ENCODE data around the gene CPNE6. TPM values are rescaled to one million over a fixed set of nuclear protein-coding genes. Genes with fewer than 3 reads are reported as not detected.

CPNE6 gene
- polyA plus RNA-seq, 1 donor from 2014 or later: not detected

GRCh38 chr14:24070285-24071143 is 848 bp upstream of the CPNE6 start:
- no peaks in the 10 kb centered on the region for H3K27me3 Mint-ChIP-seq
- no peak overlapping the region for H3K4me3 Mint-ChIP-seq
- H3K9me3 Mint-ChIP-seq: no peaks in the 10 kb centered on the region
- H3K27ac Mint-ChIP-seq: no peak overlapping the region
- peaks cover 5 to 11% (median 5%) of the 10 kb centered on the region in 3 donors for H3K4me1 Mint-ChIP-seq
- no peaks in the 10 kb centered on the region for H3K36me3 Mint-ChIP-seq

DNA sequence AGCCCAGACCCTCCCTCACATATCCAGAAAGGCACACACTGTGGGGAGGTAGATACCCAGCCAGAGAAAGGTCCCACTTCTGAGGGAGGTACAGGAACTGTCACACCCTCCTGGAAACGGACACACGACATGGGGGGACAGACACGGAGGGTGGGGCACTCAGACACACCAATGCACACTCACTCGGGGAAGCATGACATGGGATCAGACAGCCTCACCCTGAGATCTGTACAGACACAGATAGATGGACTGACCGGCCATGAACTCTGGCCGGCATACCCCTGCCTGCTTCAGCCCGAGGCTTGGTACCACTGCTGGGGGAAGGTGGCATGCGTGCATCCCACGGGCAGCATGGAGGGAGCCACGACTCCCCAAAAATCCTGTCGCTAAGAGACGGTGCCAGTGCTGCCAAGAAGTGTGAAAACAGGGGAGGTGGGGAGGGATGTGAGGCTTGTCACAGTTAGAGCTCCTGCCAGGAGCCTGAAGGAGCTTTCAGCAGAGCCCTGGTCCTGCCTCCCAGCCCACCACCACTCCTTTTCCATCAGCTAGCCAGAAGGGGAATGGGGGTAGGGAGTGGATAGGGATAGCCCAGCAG is 571 bp downstream of the CPNE6 start:
- H3K4me1 Mint-ChIP-seq: peaks cover 5 to 19% (median 9%) of the 10 kb centered on the region in 3 donors
- no peaks in the 10 kb centered on the region for H3K36me3 Mint-ChIP-seq
- no peak overlapping the region for H3K4me3 Mint-ChIP-seq
- no peaks in the 10 kb centered on the region for H3K27me3 Mint-ChIP-seq
- H3K9me3 Mint-ChIP-seq: no peaks in the 10 kb centered on the region
- H3K27ac Mint-ChIP-seq: no peak overlapping the region

DNA sequence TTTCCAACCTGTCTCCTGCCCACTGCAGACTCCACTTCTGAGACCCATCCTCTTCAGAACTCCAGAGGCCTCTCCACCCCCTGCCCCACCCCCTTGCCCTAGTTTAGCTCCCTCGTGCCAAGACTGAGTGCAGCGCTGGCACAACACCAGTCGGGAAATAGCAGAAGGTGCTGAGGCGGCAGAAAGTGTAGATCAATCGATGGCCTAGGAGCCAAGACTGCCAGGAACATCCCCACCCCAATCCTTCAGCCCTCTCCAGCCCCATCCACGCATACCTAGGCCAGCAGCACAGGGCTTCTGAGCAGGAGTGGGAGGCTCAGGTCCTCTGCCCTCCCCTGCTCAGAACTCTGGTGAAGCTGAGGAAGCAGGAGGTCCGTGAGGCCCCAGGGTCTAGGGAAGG is 1.1 kb downstream of the CPNE6 start:
- Mint-ChIP-seq H3K4me3 (no peak overlapping the region), H3K4me1 (peaks cover 5 to 19% (median 9%) of the 10 kb centered on the region in 3 donors), H3K9me3 (no peaks in the 10 kb centered on the region), H3K36me3 (no peaks in the 10 kb centered on the region), H3K27ac (no peak overlapping the region), H3K27me3 (no peaks in the 10 kb centered on the region)

- H3K36me3 Mint-ChIP-seq: no peaks in the 10 kb centered on the region
- no peak overlapping the region for H3K4me3 Mint-ChIP-seq
- H3K9me3 Mint-ChIP-seq: no peaks in the 10 kb centered on the region
- H3K27ac Mint-ChIP-seq: no peak overlapping the region
- H3K27me3 Mint-ChIP-seq: no peaks in the 10 kb centered on the region
- H3K4me1 Mint-ChIP-seq: peaks cover 5 to 19% (median 9%) of the 10 kb centered on the region in 3 donors
These were observed 1.8 kb downstream of the CPNE6 start for GRCh38 chr14:24072881-24073877.

DNA sequence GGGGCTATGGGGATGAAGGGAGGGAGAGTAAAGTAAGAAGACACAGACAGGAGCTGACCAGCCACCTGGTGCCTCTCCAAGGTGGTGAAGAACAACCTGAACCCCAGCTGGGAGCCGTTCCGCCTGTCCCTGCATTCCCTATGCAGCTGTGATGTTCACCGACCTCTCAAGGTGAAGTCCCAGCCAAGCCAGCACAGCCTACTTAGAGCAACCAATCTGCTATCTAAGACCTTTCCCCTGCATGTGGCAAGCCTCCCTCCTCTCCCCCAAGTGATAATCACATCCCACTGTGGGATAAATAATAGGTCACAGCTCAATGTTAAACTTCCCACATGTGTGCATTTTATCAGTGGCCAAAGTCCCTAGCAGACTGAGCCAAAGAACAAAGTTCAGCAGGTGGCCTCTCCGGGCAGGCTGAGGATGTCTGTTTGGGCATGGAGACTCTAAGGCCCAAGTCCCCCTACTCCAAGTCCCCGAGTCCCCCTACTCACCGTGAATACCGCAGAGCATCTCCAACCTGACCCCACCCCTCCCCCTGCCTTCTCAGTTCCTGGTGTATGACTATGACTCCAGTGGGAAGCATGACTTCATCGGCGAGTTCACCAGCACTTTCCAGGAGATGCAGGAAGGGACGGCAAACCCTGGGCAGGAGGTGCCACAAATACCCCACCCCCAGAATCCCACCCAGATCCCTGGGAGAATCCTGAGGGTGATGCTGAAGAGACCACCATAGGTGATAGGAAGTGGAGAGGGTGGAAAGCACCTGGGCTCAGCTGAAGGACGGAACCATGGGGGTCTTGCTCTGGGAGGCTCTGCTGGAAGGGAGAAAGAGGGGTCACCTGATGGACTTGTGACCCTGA is 3.5 kb downstream of the CPNE6 start:
- peaks cover 6 to 22% (median 10%) of the 10 kb centered on the region in 3 donors for H3K4me1 Mint-ChIP-seq
- no peaks in the 10 kb centered on the region for H3K27me3 Mint-ChIP-seq
- H3K36me3 Mint-ChIP-seq: no peaks in the 10 kb centered on the region
- H3K27ac Mint-ChIP-seq: peak overlapping the region in 2 of 3 donors; percentile 1 to 34
- H3K9me3 Mint-ChIP-seq: no peaks in the 10 kb centered on the region
- peak overlapping the region in 2 of 4 donors; percentile 8 to 71 for H3K4me3 Mint-ChIP-seq

DNA sequence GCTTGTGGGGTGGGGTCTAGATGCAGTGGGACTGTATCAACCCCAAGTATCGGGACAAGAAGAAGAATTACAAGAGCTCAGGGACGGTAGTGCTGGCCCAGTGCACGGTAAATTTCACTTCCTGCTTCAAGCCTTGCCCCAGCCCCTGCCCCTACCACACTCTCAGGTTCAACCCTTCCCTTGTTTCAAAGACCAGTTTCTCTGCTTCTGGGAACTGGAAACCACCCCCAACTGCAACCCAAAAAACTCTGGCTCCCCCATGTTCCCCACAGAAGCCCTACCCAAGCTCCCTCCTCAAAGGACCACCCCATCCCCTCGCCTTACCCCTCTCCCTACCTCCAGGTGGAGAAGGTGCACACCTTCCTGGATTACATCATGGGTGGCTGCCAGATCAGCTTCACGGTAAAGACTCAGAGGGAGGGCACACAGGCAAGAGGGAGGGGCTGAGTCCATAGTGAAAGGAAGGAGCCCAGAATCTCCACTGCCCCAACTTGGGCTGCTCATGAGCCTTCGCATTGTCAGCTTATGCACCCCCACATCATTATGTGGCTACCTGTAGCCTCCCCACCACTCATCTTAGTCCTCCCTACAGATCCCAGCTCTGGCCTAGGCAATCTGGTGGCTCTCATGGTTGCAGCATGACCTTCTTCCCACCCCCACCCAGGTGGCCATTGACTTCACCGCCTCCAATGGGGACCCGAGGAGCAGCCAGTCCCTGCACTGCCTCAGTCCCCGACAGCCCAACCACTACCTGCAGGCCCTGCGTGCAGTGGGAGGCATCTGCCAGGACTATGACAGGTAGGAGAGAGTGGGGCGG is 4.3 kb downstream of the CPNE6 start:
- no peaks in the 10 kb centered on the region for H3K36me3 Mint-ChIP-seq
- H3K27me3 Mint-ChIP-seq: no peaks in the 10 kb centered on the region
- peak overlapping the region in 3 of 4 donors; percentile 8 to 71 (median 41) for H3K4me3 Mint-ChIP-seq
- peak overlapping the region; percentile 1 to 34 (median 32) for H3K27ac Mint-ChIP-seq
- no peaks in the 10 kb centered on the region for H3K9me3 Mint-ChIP-seq
- peaks cover 15 to 29% (median 16%) of the 10 kb centered on the region in 3 donors for H3K4me1 Mint-ChIP-seq

DNA sequence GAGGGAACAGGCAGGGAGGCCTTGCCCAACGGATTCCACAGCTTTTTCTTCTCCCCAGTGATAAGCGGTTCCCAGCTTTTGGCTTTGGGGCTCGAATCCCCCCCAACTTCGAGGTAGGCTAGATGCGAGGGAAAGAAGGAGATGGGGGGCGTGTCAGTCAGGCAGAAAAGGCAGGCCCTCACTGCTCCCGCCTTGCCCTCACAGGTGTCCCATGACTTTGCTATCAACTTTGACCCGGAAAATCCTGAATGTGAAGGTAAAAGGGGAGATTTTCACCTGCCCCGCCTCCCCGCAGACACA is 4.9 kb downstream of the CPNE6 start:
- Mint-ChIP-seq H3K27ac (no peak overlapping the region), H3K27me3 (no peaks in the 10 kb centered on the region), H3K4me1 (peaks cover 16 to 30% (median 19%) of the 10 kb centered on the region in 3 donors), H3K36me3 (no peaks in the 10 kb centered on the region), H3K9me3 (no peaks in the 10 kb centered on the region), H3K4me3 (no peak overlapping the region)

GRCh38 chr14:24077086-24077485 is 5.7 kb downstream of the CPNE6 start:
- Mint-ChIP-seq H3K36me3 (no peaks in the 10 kb centered on the region), H3K9me3 (no peaks in the 10 kb centered on the region), H3K4me1 (peaks cover 16 to 33% (median 23%) of the 10 kb centered on the region in 3 donors), H3K4me3 (peak overlapping the region in 1 of 4 donors; percentile 20), H3K27ac (peak overlapping the region in 1 of 3 donors; percentile 25), H3K27me3 (no peaks in the 10 kb centered on the region)

GRCh38 chr14:24078146-24078545 is 6.8 kb downstream of the CPNE6 start:
- Mint-ChIP-seq H3K27me3 (no peaks in the 10 kb centered on the region), H3K27ac (peak overlapping the region in 2 of 3 donors; percentile 22 to 62), H3K4me3 (peak overlapping the region in 2 of 4 donors; percentile 12 to 23), H3K36me3 (no peaks in the 10 kb centered on the region), H3K9me3 (no peaks in the 10 kb centered on the region), H3K4me1 (peaks cover 16 to 34% (median 24%) of the 10 kb centered on the region in 3 donors)

DNA sequence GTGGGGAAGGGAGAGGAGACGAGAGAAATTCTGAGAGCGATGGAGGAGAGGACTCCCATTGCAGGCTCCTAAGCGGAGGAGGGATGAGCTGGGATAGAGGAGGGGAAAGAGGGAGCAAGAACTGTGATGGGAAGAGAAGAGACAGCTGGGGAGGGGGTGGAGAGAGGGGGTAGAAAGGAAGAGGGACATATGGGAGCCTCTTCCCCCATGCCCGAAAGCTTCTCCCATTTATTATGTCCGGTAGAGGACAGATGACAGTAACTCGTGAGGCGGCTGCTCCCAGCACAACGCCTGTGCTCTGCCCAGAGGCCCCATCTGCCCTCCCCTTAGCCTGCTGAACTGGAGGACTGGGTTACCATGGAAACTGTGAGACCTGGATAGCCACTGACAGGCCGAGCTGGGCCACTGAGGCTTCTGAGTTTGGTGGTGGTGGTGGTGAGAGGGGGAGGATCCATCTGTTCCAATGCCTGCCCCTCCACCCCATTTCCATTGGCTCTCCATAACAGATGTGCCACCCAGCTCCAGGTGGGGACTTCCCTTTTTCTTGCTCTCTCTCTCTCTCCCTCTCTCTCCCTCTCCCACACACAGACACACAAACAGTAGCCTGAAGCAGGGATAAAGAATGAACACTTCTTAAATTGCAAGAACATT is 8.3 kb downstream of the CPNE6 start:
- no peaks in the 10 kb centered on the region for H3K9me3 Mint-ChIP-seq
- no peaks in the 10 kb centered on the region for H3K27me3 Mint-ChIP-seq
- peaks cover 24 to 33% (median 25%) of the 10 kb centered on the region in 3 donors for H3K4me1 Mint-ChIP-seq
- H3K4me3 Mint-ChIP-seq: peak overlapping the region in 3 of 4 donors; percentile 17 to 86 (median 83)
- H3K36me3 Mint-ChIP-seq: no peaks in the 10 kb centered on the region
- H3K27ac Mint-ChIP-seq: peak overlapping the region in 2 of 3 donors; percentile 76 to 89

- no peaks in the 10 kb centered on the region for H3K9me3 Mint-ChIP-seq
- H3K27me3 Mint-ChIP-seq: no peaks in the 10 kb centered on the region
- no peaks in the 10 kb centered on the region for H3K36me3 Mint-ChIP-seq
- H3K4me1 Mint-ChIP-seq: peaks cover 22 to 31% (median 25%) of the 10 kb centered on the region in 3 donors
- H3K27ac Mint-ChIP-seq: peak overlapping the region in 2 of 3 donors; percentile 76 to 89
- peak overlapping the region; percentile 37 to 85 (median 72) for H3K4me3 Mint-ChIP-seq
These were observed 8.8 kb downstream of the CPNE6 start for GRCh38 chr14:24080142-24080530.

- H3K36me3 Mint-ChIP-seq: no peaks in the 10 kb centered on the region
- no peaks in the 10 kb centered on the region for H3K9me3 Mint-ChIP-seq
- peaks cover 15 to 26% (median 25%) of the 10 kb centered on the region in 3 donors for H3K4me1 Mint-ChIP-seq
- H3K4me3 Mint-ChIP-seq: peak overlapping the region; percentile 83 to 94 (median 88)
- no peaks in the 10 kb centered on the region for H3K27me3 Mint-ChIP-seq
- peak overlapping the region; percentile 76 to 95 (median 94) for H3K27ac Mint-ChIP-seq
These were observed 9.8 kb downstream of the CPNE6 start for GRCh38 chr14:24080888-24081738.

Measured in IgD-negative memory B cell (primary cell).